NCI-H2107 (cell line): ENCODE data around the gene CLMP.

Experiments
- DNase-seq: peaks from one replicate; lab custom pipeline; 2025; lab: John Stamatoyannopoulos, UW

CLMP gene

DNA sequence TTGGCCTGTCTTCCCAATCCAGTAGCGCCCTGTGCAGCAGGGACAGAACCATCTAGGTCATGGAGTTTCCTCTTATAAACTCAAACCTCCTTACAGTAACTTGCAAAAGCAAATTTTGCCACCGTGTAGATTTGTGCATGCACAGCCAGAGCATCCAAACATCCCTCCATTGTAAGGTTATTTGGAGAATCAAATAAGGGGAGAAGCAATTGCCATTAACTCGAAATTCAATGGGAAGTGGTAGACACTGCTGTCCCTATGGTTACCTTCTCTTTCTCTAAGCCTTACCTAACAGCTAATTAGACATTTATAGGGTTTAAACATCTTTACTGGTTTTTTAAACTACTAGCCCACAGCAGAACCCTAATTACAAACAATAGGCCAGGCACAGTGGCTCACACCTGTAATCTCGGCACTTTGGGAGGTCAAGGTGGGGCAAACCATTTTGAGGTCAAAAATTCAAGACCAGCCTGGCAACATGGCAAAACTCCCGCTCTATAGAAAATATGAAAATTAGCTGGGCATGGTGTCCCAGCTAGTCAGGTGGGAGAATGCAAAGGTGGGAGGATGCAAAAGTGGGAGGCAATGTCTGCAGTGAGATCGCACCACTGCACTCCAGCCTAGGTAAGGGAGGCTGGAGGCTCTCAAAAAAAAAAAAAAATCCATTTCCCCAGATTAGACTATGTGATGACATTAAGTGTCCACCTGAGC is 139.7 kb downstream of the CLMP start:
- DNase-seq = no peak

DNA sequence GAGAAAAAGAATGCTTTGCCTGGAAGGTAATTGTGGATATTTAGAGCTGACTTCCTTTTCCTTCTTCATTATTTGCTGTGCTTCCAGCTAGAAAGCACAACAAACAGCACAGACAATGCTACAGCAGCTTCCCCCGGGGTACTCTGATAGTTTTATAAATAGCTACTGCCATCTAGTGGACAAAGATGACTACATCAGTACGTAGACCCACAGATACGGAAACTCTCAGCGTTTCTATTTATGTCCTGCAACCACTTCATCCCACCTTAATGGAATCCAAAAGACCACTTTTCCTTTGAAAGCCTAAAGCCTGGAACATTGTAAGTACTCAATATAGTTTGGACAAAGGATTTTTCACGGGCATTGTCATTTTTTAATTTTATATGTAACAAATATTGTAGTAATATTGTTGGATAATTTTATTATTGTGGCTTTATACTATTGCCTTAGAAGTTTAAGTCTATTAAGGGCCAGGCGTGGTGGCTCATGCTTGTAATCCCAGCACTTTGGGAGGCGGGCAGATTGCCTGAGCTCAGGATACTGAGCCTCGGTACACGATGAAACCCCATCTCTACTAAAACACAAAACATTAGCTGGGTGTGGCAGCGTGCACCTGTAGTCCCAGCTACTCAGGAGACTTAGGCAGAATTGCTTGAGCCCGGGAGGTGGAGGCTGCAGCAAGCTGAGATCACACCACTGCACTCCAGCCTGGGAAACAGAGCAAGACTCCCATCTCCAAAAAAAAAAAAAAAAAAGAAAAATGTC is 140.6 kb downstream of the CLMP start:
- DNase-seq = peak; percentile 31

GRCh38 chr11:123052901-123053721 is 141.9 kb downstream of the CLMP start:
- no peak for DNase-seq

- no peak for DNase-seq
Measured at GRCh38 chr11:123051634-123052033, 143.4 kb downstream of the CLMP start.

GRCh38 chr11:123051146-123051545 is 143.9 kb downstream of the CLMP start:
- DNase-seq = no peak

- DNase-seq = no peak
Measured at GRCh38 chr11:123047947-123048293, 147.1 kb downstream of the CLMP start.

DNA sequence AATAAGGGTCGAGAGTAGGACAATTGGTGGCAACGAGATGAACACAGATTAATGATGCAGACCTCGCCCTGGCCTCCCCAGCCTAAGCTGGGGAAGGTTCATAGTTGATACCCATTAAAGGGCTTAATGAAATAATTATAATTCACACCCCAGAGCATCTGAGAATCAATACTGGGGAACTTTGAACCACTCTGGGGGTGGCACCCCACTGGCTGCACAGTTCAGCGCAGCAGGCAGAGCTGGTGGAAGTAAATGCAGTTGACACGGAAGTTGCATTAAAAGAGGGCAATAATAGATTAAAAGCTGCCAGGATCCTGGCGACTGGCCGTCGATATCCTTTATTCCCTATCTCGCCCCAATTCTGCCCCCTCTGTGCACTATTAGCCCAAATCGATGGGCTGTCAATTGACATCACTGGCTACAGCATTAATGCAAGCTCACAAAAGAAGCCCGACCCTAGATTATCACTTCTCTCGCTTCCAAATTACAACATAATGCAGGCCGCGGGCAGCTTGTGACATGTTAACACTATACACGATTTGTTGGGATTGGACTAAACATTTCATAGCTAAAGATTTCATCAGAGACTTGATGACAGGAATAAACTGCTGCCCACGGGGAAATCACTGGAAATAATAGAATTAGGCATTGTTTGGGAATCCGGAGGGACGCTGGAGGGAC is 147.6 kb downstream of the CLMP start:
- DNase-seq = no peak

DNA sequence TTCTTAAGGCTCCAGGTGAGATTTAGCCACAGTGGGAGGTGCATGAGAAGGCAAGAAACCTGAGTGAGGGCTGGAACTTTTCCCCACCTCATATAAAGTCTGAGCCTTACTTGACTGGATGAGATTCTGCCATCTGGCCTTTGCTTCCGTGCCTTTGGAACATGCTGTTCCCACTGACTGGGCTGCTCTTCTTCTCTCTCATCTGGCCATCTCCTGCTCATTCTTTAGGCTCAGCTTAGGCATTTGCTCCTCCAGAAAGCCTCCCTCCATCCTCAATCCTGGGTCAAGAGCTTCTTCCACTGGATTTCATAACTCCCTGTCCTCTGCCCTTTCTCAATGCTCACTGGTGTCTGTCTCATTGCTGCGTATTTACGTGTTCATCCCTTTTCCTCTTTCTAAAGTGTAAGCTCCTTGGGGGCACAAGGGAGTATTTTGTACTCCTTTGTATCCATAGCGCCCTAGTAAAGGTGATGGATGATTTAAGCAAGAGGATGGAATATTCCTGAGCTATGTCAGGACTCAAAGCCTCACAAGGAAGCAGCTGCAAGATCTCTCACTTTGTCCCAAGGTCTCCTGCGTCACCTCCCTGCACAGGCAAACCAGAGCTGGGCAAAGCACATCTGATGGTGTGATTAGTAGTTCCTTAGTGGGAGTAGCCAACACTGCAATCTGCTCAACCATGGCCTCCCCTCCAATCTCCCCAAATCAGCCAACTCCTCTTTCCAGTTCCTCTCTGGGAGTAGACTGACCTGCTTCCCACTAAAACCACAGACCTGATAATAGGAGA is 148.4 kb downstream of the CLMP start:
- no peak for DNase-seq

DNA sequence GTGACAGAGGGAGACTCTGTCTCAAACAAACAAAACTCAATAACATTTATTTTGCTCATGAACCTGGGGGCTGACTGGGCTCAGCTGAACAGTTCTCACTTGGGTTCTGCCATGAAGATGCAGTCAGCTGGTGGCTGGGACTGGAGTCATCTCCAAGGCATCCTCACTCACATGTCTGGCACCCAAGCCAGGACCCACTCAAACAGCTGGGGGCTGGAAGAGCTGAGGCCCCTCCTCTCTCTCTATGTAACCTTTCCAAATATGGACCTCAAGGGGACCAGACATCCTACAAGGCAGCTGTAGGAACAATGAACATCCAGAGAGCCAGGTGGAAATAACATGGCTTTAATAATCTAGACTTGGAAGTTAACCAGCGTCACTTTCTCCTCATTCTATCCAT is 149.9 kb downstream of the CLMP start:
- DNase-seq = no peak

- no peak for DNase-seq
Measured at GRCh38 chr11:123041185-123041584, 153.9 kb downstream of the CLMP start.

DNA sequence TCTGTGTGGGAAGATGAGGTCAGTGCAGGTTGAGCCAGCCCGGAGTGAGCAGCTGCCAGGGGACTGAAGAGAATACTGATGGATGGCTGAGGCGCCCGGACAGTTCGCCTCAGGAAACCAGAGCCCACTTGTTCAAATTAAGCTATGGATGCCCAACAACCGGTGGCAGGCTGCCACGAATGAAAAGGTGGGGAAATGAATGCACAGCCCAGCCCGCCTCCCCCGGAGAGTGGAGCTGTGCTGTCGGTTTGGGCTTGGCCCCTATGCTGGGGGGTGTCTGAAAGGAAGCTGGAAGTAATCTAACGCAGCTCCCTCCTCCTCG is 155.0 kb downstream of the CLMP start:
- no peak for DNase-seq

DNA sequence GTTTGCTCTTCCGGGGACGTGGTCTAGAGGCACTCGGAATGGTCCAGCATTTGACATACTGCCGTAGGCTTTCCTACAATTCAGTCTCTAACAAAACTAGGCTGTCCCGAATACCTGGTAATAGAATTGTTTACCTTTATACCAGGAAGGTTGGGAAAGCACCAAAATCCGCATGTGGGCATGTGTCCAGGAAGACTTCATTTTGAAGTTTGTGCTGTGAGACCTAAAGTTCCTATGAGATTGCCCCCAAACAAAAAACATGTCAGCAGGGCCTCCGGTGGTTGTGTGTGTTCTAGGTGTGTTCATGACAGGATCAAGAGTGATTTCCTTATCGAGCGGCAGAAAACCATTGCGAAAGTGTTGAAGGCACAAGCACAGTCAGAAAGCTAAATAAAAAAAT is 159.2 kb downstream of the CLMP start:
- DNase-seq = no peak

GRCh38 chr11:123034597-123034996 is 160.5 kb downstream of the CLMP start:
- no peak for DNase-seq

DNA sequence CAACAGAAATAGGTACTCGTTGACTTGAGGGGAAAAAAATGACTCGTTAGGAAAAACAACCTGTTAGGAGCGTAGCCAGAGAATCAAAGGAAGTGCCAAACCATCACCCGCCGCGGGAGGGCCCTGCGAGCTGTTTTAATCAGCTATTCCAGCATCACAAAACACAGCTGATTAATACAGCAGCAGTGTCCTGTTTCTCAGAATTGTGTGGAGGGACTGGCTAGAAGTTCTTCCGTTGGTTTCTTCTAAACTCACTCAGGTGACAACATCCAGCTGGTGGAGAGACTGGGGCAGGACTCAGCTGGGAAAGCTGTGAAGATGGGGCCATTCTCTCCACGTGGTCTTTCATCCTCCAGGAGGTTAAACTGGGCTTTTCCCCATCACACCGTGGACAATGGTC is 161.2 kb downstream of the CLMP start:
- DNase-seq = no peak

GRCh38 chr11:123030517-123030916 is 164.5 kb downstream of the CLMP start:
- no peak for DNase-seq

DNA sequence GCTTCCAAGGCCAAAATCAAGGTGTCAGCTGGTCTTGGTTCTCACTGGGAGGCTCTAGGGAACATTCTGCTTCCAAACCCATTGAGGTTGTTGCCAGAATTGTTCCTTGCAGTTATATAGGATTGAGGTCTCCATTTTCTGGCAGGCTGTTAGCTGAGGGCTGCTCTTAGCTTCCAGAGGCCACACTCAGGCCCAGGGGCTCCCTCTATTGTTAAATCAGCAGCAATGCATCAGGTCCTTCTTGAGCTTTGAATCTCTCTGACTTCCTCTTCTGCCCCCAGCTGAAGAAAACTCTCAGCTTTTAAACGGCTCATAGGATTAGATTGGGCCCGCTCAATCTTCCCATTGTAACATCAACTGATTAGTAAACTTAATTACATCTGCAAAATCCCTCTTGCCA is 174.1 kb downstream of the CLMP start:
- no peak for DNase-seq
